GM20000 (cell line): ENCODE results near the gene TRIM17.

Experiments used
- DNase-seq: peaks from one replicate; pipeline ENCODE4 v3.0.0; 2012; ENCODE audit warnings: low spot score
- CTCF ChIP-seq: IDR thresholded peaks from 2 replicates; pipeline ENCODE4 v1.5.1; 2012; ENCODE audit warnings: mild to moderate bottlenecking, control low read depth; ENCODE audit errors: extremely low read depth, missing control alignments

TRIM17 gene

GRCh38 chr1:228424685-228425660, 8.3 kb upstream of the TRIM17 start:
- no peak for DNase-seq
- no peak for TF ChIP-seq CTCF

GRCh38 chr1:228423404-228424053, 6.9 kb upstream of the TRIM17 start:
- TF ChIP-seq CTCF = no peak

GRCh38 chr1:228420968-228421826, 4.5 kb upstream of the TRIM17 start:
- no peak for TF ChIP-seq CTCF
- DNase-seq = no peak

More at GRCh38 chr1:228423404-228424053, 6.9 kb upstream of the TRIM17 start:
- no peak for DNase-seq

GRCh38 chr1:228417483-228418203, 982 bp upstream of the TRIM17 start:
- TF ChIP-seq CTCF = no peak
- no peak for DNase-seq

GRCh38 chr1:228417061-228417460, 400 bp upstream of the TRIM17 start:
- no peak for TF ChIP-seq CTCF
- no peak for DNase-seq

- DNase-seq = no peak
- no peak for TF ChIP-seq CTCF
Measured at GRCh38 chr1:228415853-228416216, 826 bp downstream of the TRIM17 start.
